M059J (cell line): Measurements from ENCODE around the gene CEP44. TPM values are rescaled to one million over a fixed set of nuclear protein-coding genes. Genes with fewer than 3 reads are reported as not detected.
"Not testable (repeated sequence)": the region's sequence is repeated elsewhere in the genome, so short reads cannot be mapped to it uniquely, and the experiment has no call there.

Experiments used
- DNase-seq: peaks from one replicate; pipeline ENCODE4 v3.0.0-alpha.2; 2012; ENCODE audit warnings: low read depth
- total RNA-seq: library from RNA; depleted of rRNA; stranded (reverse); fragments of >200 nt; shearing (Covaris generic); gene quantifications from 2 replicates; pipeline ENCODE4 v1.2.3, GENCODE V29; 2014; rRNA removed

Gene CEP44, protein sequence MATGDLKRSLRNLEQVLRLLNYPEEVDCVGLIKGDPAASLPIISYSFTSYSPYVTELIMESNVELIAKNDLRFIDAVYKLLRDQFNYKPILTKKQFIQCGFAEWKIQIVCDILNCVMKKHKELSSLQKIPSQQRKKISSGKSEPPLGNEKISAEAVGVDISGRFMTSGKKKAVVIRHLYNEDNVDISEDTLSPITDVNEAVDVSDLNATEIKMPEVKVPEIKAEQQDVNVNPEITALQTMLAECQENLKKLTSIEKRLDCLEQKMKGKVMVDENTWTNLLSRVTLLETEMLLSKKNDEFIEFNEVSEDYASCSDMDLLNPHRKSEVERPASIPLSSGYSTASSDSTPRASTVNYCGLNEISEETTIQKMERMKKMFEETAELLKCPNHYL
- 9.7 and 10.0 TPM in 2 replicates for total RNA-seq

DNA sequence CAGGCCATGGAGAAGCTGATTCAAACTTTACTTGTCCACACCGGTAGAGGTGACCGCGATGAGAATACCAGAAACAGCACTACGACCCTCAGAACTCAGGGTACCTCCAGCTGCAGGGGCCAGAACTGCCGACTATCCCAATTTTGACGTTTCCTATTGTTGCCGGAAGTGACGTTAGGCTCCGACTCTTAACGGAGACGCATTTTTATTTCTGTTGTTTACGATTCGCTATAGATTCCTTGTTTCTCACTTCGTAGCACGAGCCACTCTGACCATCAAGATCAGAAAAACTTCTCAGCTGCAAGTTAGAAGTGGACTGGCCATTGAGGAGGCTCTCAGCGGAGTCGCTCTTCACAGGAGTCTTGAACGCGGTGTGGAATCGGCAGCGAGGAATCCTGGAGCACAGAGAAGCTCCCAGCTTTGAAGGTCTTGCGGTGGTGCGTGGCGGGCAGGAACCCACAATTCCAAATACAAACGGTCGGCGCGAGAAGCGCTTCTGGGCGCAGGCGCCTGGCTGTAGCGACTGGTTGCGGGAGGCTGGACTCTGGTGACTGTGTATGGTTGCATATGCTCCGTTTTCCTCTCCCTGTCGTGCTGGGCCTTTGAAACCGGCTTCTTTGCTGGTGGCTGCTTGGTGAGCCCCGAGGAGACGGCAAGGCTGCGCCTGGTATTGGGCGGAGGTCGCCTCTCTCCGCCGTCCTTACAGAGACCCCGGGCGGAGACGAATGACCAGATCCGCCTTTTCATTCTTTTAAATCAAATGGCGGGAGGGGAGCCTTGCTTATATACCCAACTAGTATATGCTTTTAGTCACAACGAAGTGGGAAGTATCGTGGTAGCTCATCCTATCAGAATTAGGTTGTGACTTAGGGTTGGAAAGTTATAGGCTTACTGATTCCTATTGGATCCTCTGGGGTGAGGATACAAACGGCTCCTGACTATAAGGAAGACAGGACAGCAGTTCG, at the start of gene CEP44, which contains the start of gene FBXO8:
TSS of gene CEP44 (plus strand) at position 405 of the 965 bp plus-strand sequence. CDS start 15,211 bp downstream, outside the sequence.
TSS of gene FBXO8 (minus strand) at position 161 of the 965 bp plus-strand sequence. CDS start 20,575 bp downstream, outside the sequence.
- peak; percentile 74 for DNase-seq

DNA sequence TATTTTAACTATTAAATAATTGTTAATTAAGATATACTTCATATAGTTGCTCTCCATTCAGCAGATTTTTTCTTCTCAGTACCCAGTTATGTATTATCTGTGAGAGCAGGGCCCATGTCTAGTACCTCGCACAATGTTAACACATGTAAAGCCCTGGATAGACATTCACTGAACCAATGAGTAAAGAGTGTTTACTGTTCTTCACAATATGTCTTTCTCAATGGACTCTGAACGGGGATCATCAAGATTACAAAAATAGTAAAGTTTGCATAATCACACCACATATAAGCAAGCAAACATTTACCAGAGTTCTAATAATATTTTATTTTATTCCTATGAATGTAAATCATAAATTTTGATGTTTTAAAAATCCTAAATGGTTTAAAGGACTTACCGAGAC, 47.4 kb upstream of the CEP44 start:
- no peak for DNase-seq

- DNase-seq = no peak
These were observed 42.5 kb upstream of the CEP44 start for GRCh38 chr4:174241162-174241561.

- peak; percentile 27 for DNase-seq
These were observed 39.3 kb upstream of the CEP44 start for GRCh38 chr4:174244441-174244840.

GRCh38 chr4:174245714-174246113, 38.0 kb upstream of the CEP44 start:
- no peak for DNase-seq

DNA sequence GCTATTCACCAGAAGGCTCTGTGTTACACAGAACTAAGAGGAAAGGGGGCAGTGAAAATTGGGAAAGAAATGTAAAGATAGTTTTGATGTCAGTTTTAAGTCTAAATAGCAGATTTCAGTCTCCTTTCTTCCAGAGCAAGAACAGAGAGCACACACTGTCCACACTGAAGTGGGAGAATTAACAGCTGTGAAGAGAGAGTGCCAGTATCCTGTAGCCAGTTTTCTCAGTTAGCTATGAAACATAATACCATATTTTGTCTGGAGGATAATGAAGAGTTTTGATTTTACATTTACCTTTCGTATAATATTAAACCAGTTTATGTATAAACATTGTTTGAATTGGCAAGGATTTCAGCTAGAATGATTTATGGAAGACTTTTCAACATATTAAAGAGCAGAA, 35.3 kb upstream of the CEP44 start:
- DNase-seq = no peak

DNA sequence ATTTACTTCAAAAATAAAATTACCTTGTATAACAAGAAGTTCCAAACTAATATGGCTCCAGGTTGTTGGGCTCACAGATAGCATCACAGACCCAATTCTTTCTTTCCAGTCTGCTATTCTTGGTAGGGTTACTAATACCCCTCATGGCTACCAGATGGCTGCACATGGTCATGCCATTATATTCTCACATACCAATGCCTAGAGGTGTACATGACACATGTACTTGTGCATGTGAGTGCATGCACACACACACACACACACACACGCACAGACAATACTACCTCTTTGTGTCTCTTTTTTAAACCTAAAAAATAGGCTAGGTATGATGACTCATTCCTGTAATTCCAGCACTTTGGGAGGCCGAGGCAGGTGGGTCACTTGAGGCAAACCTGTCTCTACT, 31.3 kb upstream of the CEP44 start:
- DNase-seq = no peak

- no peak for DNase-seq
These were observed 29.1 kb upstream of the CEP44 start for GRCh38 chr4:174254613-174255012.

DNA sequence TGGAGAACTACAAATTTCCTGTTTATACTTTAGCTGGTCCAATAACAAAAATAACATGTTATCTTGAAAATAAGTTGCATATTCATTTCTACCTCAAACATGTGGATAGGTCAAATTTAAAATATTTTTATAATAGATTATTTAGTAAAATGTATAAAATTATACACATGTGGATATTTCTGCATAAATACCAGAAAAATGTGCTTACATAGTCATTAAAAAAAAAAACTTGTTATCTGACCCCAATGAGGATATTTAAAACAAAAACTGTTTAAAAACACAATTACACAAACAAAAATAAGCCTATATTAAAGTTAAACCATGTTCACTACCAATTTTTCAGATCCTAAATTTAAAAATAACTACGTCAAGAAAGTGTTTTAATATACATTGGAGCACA, 28.3 kb upstream of the CEP44 start:
- no peak for DNase-seq

GRCh38 chr4:174255786-174256185, 27.9 kb upstream of the CEP44 start:
- DNase-seq = peak; percentile 9

GRCh38 chr4:174256277-174256713, 27.4 kb upstream of the CEP44 start:
- peak; percentile 36 for DNase-seq

DNA sequence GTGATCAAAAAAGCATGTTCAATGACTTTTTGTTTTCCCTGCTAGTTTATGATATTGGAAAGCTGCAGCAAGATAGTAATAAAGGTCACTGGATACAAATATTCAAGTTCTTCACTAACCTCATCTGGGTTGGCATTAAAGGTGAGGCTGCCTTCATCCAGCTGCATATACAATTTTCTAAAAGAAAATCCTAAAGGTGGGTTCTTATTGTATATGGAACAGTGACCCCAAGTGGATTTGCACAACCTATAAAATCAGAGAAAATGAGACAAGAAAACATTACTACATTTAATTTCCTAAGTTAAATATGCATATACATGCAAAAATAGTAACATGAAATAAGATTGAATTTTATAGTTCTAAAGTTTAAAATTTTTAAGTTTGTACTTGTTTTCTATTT, 24.1 kb upstream of the CEP44 start:
- DNase-seq = no peak

DNA sequence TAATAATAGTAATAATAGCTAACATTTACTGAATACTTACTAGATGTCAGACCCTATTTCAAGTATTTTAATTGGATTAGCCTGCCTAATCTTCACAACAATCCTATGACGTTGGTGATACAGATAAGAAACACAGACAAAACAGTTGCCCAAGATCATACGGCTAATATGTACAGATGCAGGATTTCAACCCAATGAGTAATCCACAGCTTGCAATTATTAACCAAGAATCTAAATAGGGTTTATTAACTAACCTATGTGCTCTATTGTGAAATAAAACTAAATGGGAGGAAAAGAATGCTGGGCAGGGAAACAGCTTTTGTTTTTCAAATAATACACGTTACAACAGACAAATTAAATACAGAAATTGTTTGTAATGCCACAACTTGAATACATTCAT, 23.6 kb upstream of the CEP44 start:
- DNase-seq = no peak

DNA sequence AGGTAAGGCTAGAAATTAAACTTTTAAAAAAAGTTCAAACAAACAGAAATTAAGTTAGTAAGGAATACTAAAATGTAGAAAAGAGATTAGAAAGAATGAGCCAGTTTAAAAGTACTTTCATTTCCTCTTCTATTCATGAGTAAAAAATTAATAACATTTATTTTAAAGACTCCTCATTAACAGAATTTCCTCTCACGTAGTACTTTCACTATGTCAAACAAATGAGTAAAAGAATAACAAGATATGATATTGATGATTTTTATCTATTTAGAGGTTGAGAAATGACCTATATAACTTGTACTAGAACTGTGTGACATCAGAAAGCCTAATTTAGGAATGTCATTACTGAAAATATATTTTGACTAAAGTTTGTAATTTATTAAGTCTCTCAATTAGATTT, 22.3 kb upstream of the CEP44 start:
- not testable (repeated sequence) for DNase-seq

DNA sequence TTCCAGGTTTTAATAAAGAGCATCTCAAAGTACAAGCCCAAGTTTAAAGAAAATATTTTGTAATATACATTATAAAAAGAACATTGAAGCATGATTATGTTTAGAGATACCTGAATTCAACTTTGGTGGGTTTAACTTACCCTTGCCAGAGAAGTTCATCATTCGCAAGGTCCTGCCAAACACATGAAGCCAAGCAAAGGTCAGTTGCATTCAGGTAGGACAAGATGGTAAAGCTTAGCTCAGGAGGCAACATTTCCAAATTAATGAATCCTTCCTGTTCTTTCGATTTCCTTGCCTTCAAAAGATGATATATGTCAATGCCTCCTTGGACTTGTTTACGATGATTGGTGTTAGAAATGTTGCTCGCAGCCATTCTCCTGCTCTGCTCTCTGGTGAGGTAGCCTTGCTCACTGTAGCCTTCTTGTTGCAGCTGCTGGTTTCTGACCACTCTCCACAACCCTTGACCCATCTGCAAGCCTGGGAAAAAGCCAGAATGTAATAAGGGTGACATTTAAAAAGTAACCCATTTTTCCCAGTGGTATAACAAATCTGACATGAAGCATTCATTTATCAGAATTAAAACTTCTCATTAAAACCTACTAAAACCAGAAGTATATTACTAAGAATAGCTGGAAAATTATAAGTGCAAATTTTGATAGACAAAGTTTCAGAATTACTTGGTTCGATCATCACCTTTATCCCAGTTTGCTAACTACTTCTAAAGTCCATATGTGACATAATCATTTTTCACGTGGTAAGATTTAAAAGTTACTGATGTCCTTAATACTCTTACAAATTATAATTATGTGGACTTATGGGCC, 20.9 kb upstream of the CEP44 start:
- DNase-seq = no peak

DNA sequence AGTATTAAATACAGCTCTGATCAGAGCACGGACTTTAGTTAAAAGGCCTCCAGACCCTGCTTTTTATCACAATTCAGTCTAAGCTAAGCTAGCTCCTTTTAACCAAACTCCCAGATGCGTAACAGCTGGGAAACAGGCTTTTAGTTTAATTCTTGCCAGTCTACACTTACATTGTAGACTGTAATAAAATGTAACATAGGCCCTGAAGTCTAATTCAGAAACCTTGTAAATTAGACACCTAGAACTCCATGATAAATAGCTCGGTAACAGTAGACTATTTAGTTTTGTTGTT, 20.3 kb upstream of the CEP44 start:
- no peak for DNase-seq

DNA sequence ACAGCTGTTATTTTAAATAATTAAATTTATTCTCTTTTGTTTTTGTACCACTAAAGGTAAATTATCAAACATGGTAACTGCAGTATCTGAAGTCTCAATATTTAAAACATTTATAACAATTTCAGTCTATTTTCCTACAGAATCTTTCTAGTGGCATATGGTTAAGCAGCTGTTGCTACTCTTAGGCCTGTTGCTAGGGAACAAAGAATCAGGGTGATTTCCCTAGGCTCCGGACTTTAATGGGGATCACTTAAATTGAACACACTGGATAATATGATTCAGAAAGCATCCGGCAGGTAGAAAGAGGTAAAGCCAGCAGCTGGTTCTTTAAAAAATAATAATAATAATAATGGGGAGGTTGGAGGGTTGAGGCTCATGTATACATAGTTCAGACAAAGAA, 17.8 kb upstream of the CEP44 start:
- DNase-seq = no peak

DNA sequence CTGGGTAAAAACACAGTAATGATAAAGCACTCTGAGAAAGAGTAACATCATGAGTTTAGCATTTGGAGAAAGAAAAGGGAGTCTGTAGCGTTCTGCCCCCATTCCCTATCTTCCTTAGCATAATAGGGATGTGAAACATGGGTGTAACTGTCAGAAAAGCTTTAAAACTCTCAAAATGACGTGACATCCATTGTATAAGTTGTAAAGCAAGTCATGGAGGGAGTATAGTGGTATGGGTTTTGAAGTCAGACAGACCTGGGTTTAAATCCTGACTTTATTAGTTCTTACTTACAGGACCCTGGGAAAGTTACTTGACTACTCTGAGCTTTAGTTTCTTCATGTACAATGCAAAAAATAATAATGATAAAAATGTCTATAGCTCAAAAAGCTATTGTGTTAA, 17.3 kb upstream of the CEP44 start:
- no peak for DNase-seq

DNA sequence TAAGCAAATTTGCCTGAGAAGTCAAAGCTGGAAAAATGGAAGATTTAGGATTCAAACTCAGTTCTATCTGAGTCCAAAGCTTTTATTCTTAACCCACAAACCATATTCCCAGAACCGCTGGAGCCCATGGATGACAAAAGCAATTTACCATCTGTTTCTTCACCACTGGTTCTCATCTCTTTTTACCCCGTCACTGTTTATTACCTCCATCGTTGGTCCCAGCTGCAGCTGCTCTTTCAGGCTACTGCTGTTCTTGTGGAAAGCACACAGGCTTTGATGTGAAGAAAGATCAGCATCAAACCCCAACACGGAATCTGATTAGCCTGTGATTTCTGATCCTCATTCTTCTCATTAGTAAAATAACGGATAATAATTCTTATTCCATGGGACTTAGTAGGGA, 9.8 kb upstream of the CEP44 start:
- no peak for DNase-seq

DNA sequence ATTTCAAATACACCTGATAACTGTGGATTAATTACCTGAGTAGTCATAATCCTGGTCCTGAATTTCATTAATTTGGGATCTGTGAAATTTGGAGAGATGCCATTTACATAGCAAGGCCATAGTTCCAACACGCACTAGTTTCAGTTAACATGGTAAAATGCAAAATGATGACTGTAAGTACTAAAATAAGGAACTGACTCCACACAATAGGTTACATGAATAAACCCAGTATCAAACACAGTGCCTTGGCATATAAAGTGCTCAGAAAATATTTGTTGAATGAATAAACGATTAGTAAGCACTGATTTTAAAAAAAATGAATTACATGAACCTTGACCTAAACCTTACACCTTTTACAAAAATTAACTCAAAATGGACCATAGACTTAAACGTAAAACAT, 9.3 kb upstream of the CEP44 start:
- no peak for DNase-seq

DNA sequence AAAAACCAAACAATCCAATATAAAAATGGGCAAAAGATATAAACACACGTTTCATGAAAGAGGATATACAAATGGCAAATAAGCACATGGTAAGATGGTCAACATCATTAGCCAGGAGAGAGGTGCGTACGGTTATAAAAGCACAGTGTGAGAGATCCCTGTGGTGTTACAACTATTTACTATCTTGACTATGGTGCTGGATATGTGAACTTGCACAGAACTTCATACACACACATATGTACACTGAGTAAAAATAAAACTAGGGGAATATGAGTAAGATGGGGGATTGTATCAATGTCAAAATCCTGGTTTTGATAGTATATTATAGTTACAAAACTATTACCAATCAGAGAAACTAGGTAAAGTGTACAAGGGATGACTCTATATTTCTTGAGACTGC, 8.6 kb upstream of the CEP44 start:
- no peak for DNase-seq

DNA sequence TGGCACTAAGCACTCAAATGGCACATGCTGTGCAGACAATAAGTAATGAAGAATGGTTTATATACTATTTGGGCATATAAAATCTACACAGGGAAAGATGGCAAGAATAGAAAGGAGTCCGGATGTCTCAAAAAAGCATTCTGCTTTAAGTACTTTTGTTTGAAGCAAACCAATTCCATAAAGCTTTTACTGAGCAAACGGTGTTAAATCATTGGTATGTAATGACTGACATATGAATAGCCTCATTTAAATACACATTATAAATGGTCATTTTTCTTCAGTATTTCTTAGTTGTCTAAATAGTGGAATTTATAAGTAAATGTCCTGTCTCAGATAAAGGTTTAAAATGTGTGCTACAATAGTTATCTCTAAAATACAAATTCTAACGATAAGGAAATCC, 6.3 kb upstream of the CEP44 start:
- DNase-seq = no peak
